Measurements from ENCODE around the gene TMEM92. TPM values are rescaled to one million over a fixed set of nuclear protein-coding genes. Genes with fewer than 3 reads are reported as not detected.

Gene TMEM92
- total and polyA plus RNA-seq, 7 donors, result 0.01 to 0.07 TPM; not detected in 5

GRCh38 chr17:50260501-50260911 lies 13.8 kb upstream of the TMEM92 start:
- intact Hi-C loops (cut with DNase I), result no loop called here
- ATAC-seq (no peak), DNase-seq (no peak)
- no peaks in the 10 kb centered on the region for H3K27me3 ChIP-seq (ENCODE audit: insufficient read depth in 3 of 3, low read length in 2 of 3)
- TF ChIP-seq CTCF (IDR thresholded peaks at IDR 0.05), result no peak
- H3K36me3 ChIP-seq (ENCODE audit: insufficient read depth in 1 of 2, low read depth in 1 of 2), result no peaks in the 10 kb centered on the region
- H3K27ac ChIP-seq, result no peak overlapping the region
- no peak overlapping the region for H3K4me3 ChIP-seq
- 79 to 86% (median 79%) methylated on average over 4 to 6 of the region's 6 CpGs for WGBS, 3 donors
- H3K4me1 ChIP-seq, result no peaks in the 10 kb centered on the region
- H3K9me3 ChIP-seq, result no peaks in the 10 kb centered on the region

GRCh38 chr17:50261051-50261915 lies 13.0 kb upstream of the TMEM92 start:
- Histone ChIP-seq H3K36me3 (ENCODE audit: insufficient read depth in 1 of 2, low read depth in 1 of 2) (no peaks in the 10 kb centered on the region), H3K9me3 (no peaks in the 10 kb centered on the region), H3K27ac (no peak overlapping the region), H3K4me1 (no peaks in the 10 kb centered on the region), H3K27me3 (ENCODE audit: insufficient read depth in 3 of 3, low read length in 2 of 3) (no peaks in the 10 kb centered on the region), H3K4me3 (no peak overlapping the region)
- intact Hi-C loops (cut with DNase I), result no loop called here
- WGBS, 3 donors, result 81 to 93% (median 89%) methylated on average over 15 of the region's 15 CpGs
- DNase-seq (no peak), ATAC-seq (no peak)
- TF ChIP-seq CTCF (IDR thresholded peaks at IDR 0.05), result no peak

- 85 to 88% (median 87%) methylated on average over 14 of the region's 14 CpGs for WGBS, 3 donors
- no peaks in the 10 kb centered on the region for H3K27me3 ChIP-seq (ENCODE audit: insufficient read depth in 3 of 3, low read length in 2 of 3)
Observed at GRCh38 chr17:50262001-50262794, 12.1 kb upstream of the TMEM92 start.

More at GRCh38 chr17:50262001-50262794, 12.1 kb upstream of the TMEM92 start:
- intact Hi-C loops (cut with DNase I), result no loop called here
- no peak for ATAC-seq
- Histone ChIP-seq H3K27ac (no peak overlapping the region), H3K9me3 (no peaks in the 10 kb centered on the region), H3K4me3 (no peak overlapping the region), H3K4me1 (no peaks in the 10 kb centered on the region), H3K36me3 (ENCODE audit: insufficient read depth in 1 of 2, low read depth in 1 of 2) (no peaks in the 10 kb centered on the region)
- no peak for TF ChIP-seq CTCF (IDR thresholded peaks at IDR 0.05)
- no peak for DNase-seq
